Muscle of arm (tissue), 12 donors: ENCODE measurements around the gene GPR153. TPM values are rescaled to one million over a fixed set of nuclear protein-coding genes. Genes with fewer than 3 reads are reported as not detected.
"Not testable (repeated sequence)": the region's sequence is repeated elsewhere in the genome, so short reads cannot be mapped to it uniquely, and the experiment has no call there.

Source experiments
- DNase-seq: peaks from one replicate; pipeline ENCODE4 v3.0.0-alpha.2; 2013
- polyA plus RNA-seq, 12 donors: library from polyadenylated mRNA; unstranded; fragments of 120-200 nt; gene quantifications; one replicate each; pipeline ENCODE4 v1.2.1, GENCODE V29; 2013; ENCODE audit not compliant: insufficient read length in 12 of 12

The GPR153 gene
- polyA plus RNA-seq, 12 donors: 12.2 to 22.5 (median 16.8) TPM; not detected in 1

GRCh38 chr1:6237093-6237492 is 23.8 kb downstream of the GPR153 start:
- DNase-seq: no peak

- no peak for DNase-seq
These were observed 25.6 kb downstream of the GPR153 start for GRCh38 chr1:6235296-6235677.

- DNase-seq: no peak
These were observed 26.2 kb downstream of the GPR153 start for GRCh38 chr1:6234502-6235295.

GRCh38 chr1:6233376-6233775 is 27.5 kb downstream of the GPR153 start:
- DNase-seq: no peak

GRCh38 chr1:6225651-6226050 is 35.2 kb downstream of the GPR153 start:
- no peak for DNase-seq

GRCh38 chr1:6224718-6225117 is 36.2 kb downstream of the GPR153 start:
- DNase-seq: no peak

- no peak for DNase-seq
These were observed 37.3 kb downstream of the GPR153 start for GRCh38 chr1:6223617-6224016.

GRCh38 chr1:6222636-6223035 is 38.3 kb downstream of the GPR153 start:
- peak; percentile 69 for DNase-seq

GRCh38 chr1:6221210-6221784 is 39.6 kb downstream of the GPR153 start:
- no peak for DNase-seq

GRCh38 chr1:6220236-6220635 is 40.7 kb downstream of the GPR153 start:
- DNase-seq: no peak

- not testable (repeated sequence) for DNase-seq
These were observed 41.3 kb downstream of the GPR153 start for GRCh38 chr1:6219641-6220040.

- DNase-seq: no peak
These were observed 42.3 kb downstream of the GPR153 start for GRCh38 chr1:6218375-6219164.

GRCh38 chr1:6212193-6212959 is 48.5 kb downstream of the GPR153 start:
- no peak for DNase-seq

- DNase-seq: no peak
These were observed 49.2 kb downstream of the GPR153 start for GRCh38 chr1:6211731-6212130.

GRCh38 chr1:6210591-6211355 is 50.1 kb downstream of the GPR153 start:
- DNase-seq: no peak

GRCh38 chr1:6209661-6210580 is 51.0 kb downstream of the GPR153 start:
- DNase-seq: no peak

GRCh38 chr1:6208723-6209660 is 51.9 kb downstream of the GPR153 start:
- DNase-seq: peak; percentile 56

GRCh38 chr1:6207921-6208320 is 53.0 kb downstream of the GPR153 start:
- no peak for DNase-seq
